Gastroesophageal sphincter (tissue), 3 donors: Measurements from ENCODE around the gene ARID1A.

Source experiments
- CTCF ChIP-seq, 4 experiments: fragments of 200-600 bp in 2 of 4; fragments of 450-650 bp in 2 of 4; sonication (generic) in 1 of 4; IDR thresholded peaks; one replicate each; pipeline ENCODE4 v1.5.1; 2017 to 2019; ENCODE audit warnings: antibody characterized with exemption in 4 of 4, mild to moderate bottlenecking in 2 of 4, moderate library complexity in 2 of 4
- EP300 ChIP-seq: sonication (generic); formaldehyde crosslinking; IDR thresholded peaks from one replicate; pipeline ENCODE4 v1.6.1; 2017; ENCODE audit warnings: antibody characterized with exemption, mild to moderate bottlenecking
- POLR2A ChIP-seq, 2 donors: fragments of 450-650 bp; IDR thresholded peaks; one replicate each; pipeline ENCODE4 v1.6.1; 2017; ENCODE audit warnings: antibody characterized with exemption in 2 of 2, mild to moderate bottlenecking in 2 of 2, moderate library complexity in 1 of 2
- POLR2AphosphoS5 ChIP-seq: sonication (generic); formaldehyde crosslinking; IDR thresholded peaks from one replicate; pipeline ENCODE4 v1.6.1; 2017; ENCODE audit warnings: antibody characterized with exemption

- peak in 3 of 4 experiments; percentile 41 to 62 (median 57) for TF ChIP-seq CTCF (IDR thresholded peaks at IDR 0.05)
- no peak for TF ChIP-seq EP300
- peak; percentile 84 for TF ChIP-seq POLR2AphosphoS5
- peak; percentile 68 to 73 for TF ChIP-seq POLR2A (IDR thresholded peaks at IDR 0.05)
Observed at GRCh38 chr1:26787706-26788514, 92.1 kb downstream of the ARID1A start, which contains the start of gene PIGV.
